ENCODE data around the gene CCT8L2.
"Not testable (repeated sequence)": the region's sequence is repeated elsewhere in the genome, so short reads cannot be mapped to it uniquely, and the experiment has no call there.

Gene CCT8L2

GRCh38 chr22:16557511-16557910 is 35.1 kb downstream of the CCT8L2 start:
- not testable (repeated sequence) for DNase-seq

- DNase-seq, result not testable (repeated sequence)
These were observed 37.3 kb downstream of the CCT8L2 start for GRCh38 chr22:16555077-16555994.

GRCh38 chr22:16543310-16543709 is 49.3 kb downstream of the CCT8L2 start:
- not testable (repeated sequence) for DNase-seq
